ENCODE data around the gene BATF3. TPM values are rescaled to one million over a fixed set of nuclear protein-coding genes. Genes with fewer than 3 reads are reported as not detected.
"Not testable (repeated sequence)": the region's sequence is repeated elsewhere in the genome, so short reads cannot be mapped to it uniquely, and the experiment has no call there.

Gene BATF3
- total RNA-seq, 1 donor from 2014 or later = 0.53 TPM

- Mint-ChIP-seq H3K27ac (no peak overlapping the region), H3K4me3 (ENCODE audit: low read depth) (no peak overlapping the region), H3K4me1 (ENCODE audit: low read depth) (peaks cover 4% of the 10 kb centered on the region), H3K27me3 (no peaks in the 10 kb centered on the region), H3K36me3 (ENCODE audit: insufficient read depth) (peaks cover 16% of the 10 kb centered on the region), H3K9me3 (ENCODE audit: low read depth) (no peaks in the 10 kb centered on the region)
- TF ChIP-seq, protein P1, sequence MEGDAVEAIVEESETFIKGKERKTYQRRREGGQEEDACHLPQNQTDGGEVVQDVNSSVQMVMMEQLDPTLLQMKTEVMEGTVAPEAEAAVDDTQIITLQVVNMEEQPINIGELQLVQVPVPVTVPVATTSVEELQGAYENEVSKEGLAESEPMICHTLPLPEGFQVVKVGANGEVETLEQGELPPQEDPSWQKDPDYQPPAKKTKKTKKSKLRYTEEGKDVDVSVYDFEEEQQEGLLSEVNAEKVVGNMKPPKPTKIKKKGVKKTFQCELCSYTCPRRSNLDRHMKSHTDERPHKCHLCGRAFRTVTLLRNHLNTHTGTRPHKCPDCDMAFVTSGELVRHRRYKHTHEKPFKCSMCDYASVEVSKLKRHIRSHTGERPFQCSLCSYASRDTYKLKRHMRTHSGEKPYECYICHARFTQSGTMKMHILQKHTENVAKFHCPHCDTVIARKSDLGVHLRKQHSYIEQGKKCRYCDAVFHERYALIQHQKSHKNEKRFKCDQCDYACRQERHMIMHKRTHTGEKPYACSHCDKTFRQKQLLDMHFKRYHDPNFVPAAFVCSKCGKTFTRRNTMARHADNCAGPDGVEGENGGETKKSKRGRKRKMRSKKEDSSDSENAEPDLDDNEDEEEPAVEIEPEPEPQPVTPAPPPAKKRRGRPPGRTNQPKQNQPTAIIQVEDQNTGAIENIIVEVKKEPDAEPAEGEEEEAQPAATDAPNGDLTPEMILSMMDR (IDR thresholded peaks at IDR 0.05; ENCODE audit: unreplicated experiment) = no peak
- DNase-seq (ENCODE audit: low spot score, unreplicated experiment) = no peak
Measured at GRCh38 chr1:212737559-212737958, 37.9 kb upstream of the BATF3 start.

GRCh38 chr1:212733109-212733508 is 33.5 kb upstream of the BATF3 start:
- no peaks in the 10 kb centered on the region for H3K9me3 Mint-ChIP-seq (ENCODE audit: low read depth)
- H3K27me3 Mint-ChIP-seq = no peaks in the 10 kb centered on the region
- DNase-seq (ENCODE audit: low spot score, unreplicated experiment) = no peak
- H3K27ac Mint-ChIP-seq = no peak overlapping the region
- peaks cover 15% of the 10 kb centered on the region for H3K4me1 Mint-ChIP-seq (ENCODE audit: low read depth)
- peaks cover 6% of the 10 kb centered on the region for H3K36me3 Mint-ChIP-seq (ENCODE audit: insufficient read depth)
- TF ChIP-seq, protein P1 (IDR thresholded peaks at IDR 0.05; ENCODE audit: unreplicated experiment) = no peak
- no peak overlapping the region for H3K4me3 Mint-ChIP-seq (ENCODE audit: low read depth)

DNA sequence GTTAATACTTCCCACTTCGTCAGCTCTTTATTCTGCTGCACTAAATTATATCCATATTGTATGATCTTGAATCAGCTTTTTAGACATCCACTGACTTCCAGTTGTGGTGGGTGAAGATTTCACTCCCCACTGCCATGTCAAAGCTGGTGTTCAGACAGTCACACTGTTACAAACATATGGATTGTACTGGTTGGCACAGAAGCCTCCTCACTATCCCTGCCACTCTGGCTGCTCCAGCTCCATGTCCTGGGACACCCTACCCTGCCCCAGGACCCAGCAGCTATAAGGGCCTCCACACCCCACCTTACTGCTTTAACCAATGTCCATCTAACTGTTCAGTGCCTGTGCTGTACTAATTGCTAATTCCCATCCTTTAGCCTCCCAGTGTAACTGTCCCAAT is 32.0 kb upstream of the BATF3 start:
- Mint-ChIP-seq H3K27me3 (no peaks in the 10 kb centered on the region), H3K27ac (no peak overlapping the region), H3K9me3 (ENCODE audit: low read depth) (no peaks in the 10 kb centered on the region), H3K36me3 (ENCODE audit: insufficient read depth) (peaks cover 11% of the 10 kb centered on the region), H3K4me3 (ENCODE audit: low read depth) (no peak overlapping the region), H3K4me1 (ENCODE audit: low read depth) (peaks cover 15% of the 10 kb centered on the region)
- DNase-seq (ENCODE audit: low spot score, unreplicated experiment) = no peak
- TF ChIP-seq, protein P1 (IDR thresholded peaks at IDR 0.05; ENCODE audit: unreplicated experiment) = no peak

DNA sequence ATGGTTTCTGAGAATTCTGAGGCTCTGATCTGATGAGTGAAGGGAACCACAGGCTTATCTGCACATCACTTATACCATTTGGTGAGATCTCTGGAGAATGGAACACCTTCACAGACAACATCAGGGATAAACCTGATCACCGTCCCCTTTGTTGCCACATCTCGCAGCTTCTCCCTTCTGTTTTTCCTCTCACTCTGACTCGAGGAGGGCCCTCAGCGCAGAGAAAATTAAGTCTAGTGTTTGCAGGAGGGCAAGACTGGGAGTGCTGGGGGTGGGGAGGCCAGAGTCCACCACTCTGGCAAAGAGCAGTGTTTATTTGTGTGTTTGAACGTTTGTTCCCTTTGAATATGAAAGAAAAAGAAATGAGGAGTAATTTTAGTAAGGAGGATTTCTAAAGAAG is 29.0 kb upstream of the BATF3 start:
- TF ChIP-seq, protein P1 (IDR thresholded peaks at IDR 0.05; ENCODE audit: unreplicated experiment) = no peak
- no peak for DNase-seq (ENCODE audit: low spot score, unreplicated experiment)
- peaks cover 24% of the 10 kb centered on the region for H3K36me3 Mint-ChIP-seq (ENCODE audit: insufficient read depth)
- peak overlapping the region; percentile 60 for H3K27ac Mint-ChIP-seq
- H3K27me3 Mint-ChIP-seq = no peaks in the 10 kb centered on the region
- H3K4me3 Mint-ChIP-seq (ENCODE audit: low read depth) = peak overlapping the region; percentile 2
- H3K9me3 Mint-ChIP-seq (ENCODE audit: low read depth) = peaks cover 12% of the 10 kb centered on the region
- H3K4me1 Mint-ChIP-seq (ENCODE audit: low read depth) = peaks cover 20% of the 10 kb centered on the region

GRCh38 chr1:212727386-212728181 is 27.9 kb upstream of the BATF3 start:
- H3K36me3 Mint-ChIP-seq (ENCODE audit: insufficient read depth) = peaks cover 29% of the 10 kb centered on the region
- TF ChIP-seq, protein P1 (IDR thresholded peaks at IDR 0.05; ENCODE audit: unreplicated experiment) = no peak
- no peaks in the 10 kb centered on the region for H3K27me3 Mint-ChIP-seq

GRCh38 chr1:212724679-212725078 is 25.0 kb upstream of the BATF3 start:
- Mint-ChIP-seq H3K4me1 (ENCODE audit: low read depth) (peaks cover 24% of the 10 kb centered on the region), H3K9me3 (ENCODE audit: low read depth) (peaks cover 17% of the 10 kb centered on the region)
- H3K4me3 Mint-ChIP-seq (ENCODE audit: low read depth) = not testable (repeated sequence)

More at GRCh38 chr1:212727386-212728181, 27.9 kb upstream of the BATF3 start:
- no peak for DNase-seq (ENCODE audit: low spot score, unreplicated experiment)
- Mint-ChIP-seq H3K4me1 (ENCODE audit: low read depth) (peaks cover 20% of the 10 kb centered on the region), H3K27ac (no peak overlapping the region), H3K4me3 (ENCODE audit: low read depth) (no peak overlapping the region), H3K9me3 (ENCODE audit: low read depth) (peaks cover 15% of the 10 kb centered on the region)

More at GRCh38 chr1:212724679-212725078, 25.0 kb upstream of the BATF3 start:
- H3K27ac Mint-ChIP-seq; H3K27me3 Mint-ChIP-seq; DNase-seq (ENCODE audit: low spot score, unreplicated experiment): not testable (repeated sequence)
- peaks cover 29% of the 10 kb centered on the region for H3K36me3 Mint-ChIP-seq (ENCODE audit: insufficient read depth)

All from progenitor cell of endocrine pancreas (in vitro differentiated cells).